Natural killer cell (primary cell): ENCODE measurements around the gene CT45A10. TPM values are rescaled to one million over a fixed set of nuclear protein-coding genes. Genes with fewer than 3 reads are reported as not detected.
"Not testable (repeated sequence)": the region's sequence is repeated elsewhere in the genome, so short reads cannot be mapped to it uniquely, and the experiment has no call there.

Experiments
- ATAC-seq, 3 donors: fragments of 150-1000 bp in 2 of 3; fragments of 200-7000 bp in 1 of 3; cut with Tn5 transposase; 1 replicate in 1 of 3; 2 replicates in 2 of 3; pipeline ENCODE4 v1.10.0; 2021; ENCODE audit warnings: mild to moderate bottlenecking in 2 of 3, moderate library complexity in 2 of 3
- DNase-seq, 2 donors: peaks; one replicate each; pipeline versions ENCODE4 v3.0.0 to v3.0.0-alpha.2; 2013 to 2021; ENCODE audit warnings: mixed read lengths in 1 of 2
- H3K27ac ChIP-seq: one replicate; pipeline ENCODE4 v1.5.1; 2013; ENCODE audit warnings: mild to moderate bottlenecking, low read length
- H3K27me3 ChIP-seq: one replicate; pipeline ENCODE4 v1.6.1; 2013; ENCODE audit warnings: low read length; ENCODE audit not compliant: control insufficient read depth, insufficient read depth
- H3K36me3 ChIP-seq: one replicate; pipeline ENCODE4 v1.6.1; 2013; ENCODE audit warnings: low read length; ENCODE audit not compliant: control insufficient read depth, insufficient read depth
- H3K4me1 ChIP-seq: one replicate; pipeline ENCODE4 v1.6.1; 2013; ENCODE audit warnings: low read length; ENCODE audit not compliant: control insufficient read depth, insufficient read depth
- H3K4me3 ChIP-seq: one replicate; pipeline ENCODE4 v1.5.1; 2013; ENCODE audit warnings: low read length
- H3K9me3 ChIP-seq: one replicate; pipeline ENCODE4 v1.6.1; 2013; ENCODE audit warnings: low read length; ENCODE audit not compliant: control insufficient read depth, insufficient read depth
- H3K27ac Mint-ChIP-seq, 2 donors: one replicate each; pipeline ENCODE4 v1.8.0; 2022; ENCODE audit warnings: mild to moderate bottlenecking in 2 of 2, mixed read lengths in 2 of 2, moderate library complexity in 1 of 2
- H3K27me3 Mint-ChIP-seq, 2 donors: one replicate each; pipeline ENCODE4 v1.8.0; 2022; ENCODE audit warnings: low read depth in 2 of 2, mixed read lengths in 2 of 2
- H3K36me3 Mint-ChIP-seq: one replicate; pipeline ENCODE4 v1.8.0; 2022; ENCODE audit warnings: mixed read lengths
- H3K4me1 Mint-ChIP-seq, 2 donors: one replicate each; pipeline ENCODE4 v1.8.0; 2022; ENCODE audit warnings: mixed read lengths in 2 of 2
- H3K4me3 Mint-ChIP-seq: one replicate; pipeline ENCODE4 v1.8.0; 2022; ENCODE audit warnings: mild to moderate bottlenecking, moderate library complexity, mixed read lengths
- H3K9me3 Mint-ChIP-seq, 2 donors: one replicate each; pipeline ENCODE4 v1.8.0; 2022; ENCODE audit warnings: mixed read lengths in 2 of 2
- WGBS: methylation state at CpG from one replicate; pipeline ENCODE4 v1.1.7; 2013; ENCODE audit warnings: missing lambda C conversion rate; ENCODE audit not compliant: insufficient coverage; 5-methylcytosine and 5-hydroxymethylcytosine counted together
- intact Hi-C: fragments of 100-400 bp; cut with micrococcal nuclease; formaldehyde crosslinking; loops from one replicate; pipeline ENCODE4 v1.14.2; 2022
- total RNA-seq, 4 donors: library from RNA; stranded (reverse); fragments of 120-200 nt in 1 of 4; gene quantifications; one replicate each; pipeline versions ENCODE4 v1.2.3 to v1.2.4, GENCODE V29; 2013 to 2022
- TF ChIP-seq, protein P1 (sequence below): fragments of 200-600 bp; IDR thresholded peaks from one replicate; pipeline ENCODE4 v1.8.0; 2022; ENCODE audit warnings: antibody characterized with exemption

CT45A10 gene
- total RNA-seq, 3 donors from 2014 or later (not counting 1 experiment from before 2014, with no cell fraction given): not detected

DNA sequence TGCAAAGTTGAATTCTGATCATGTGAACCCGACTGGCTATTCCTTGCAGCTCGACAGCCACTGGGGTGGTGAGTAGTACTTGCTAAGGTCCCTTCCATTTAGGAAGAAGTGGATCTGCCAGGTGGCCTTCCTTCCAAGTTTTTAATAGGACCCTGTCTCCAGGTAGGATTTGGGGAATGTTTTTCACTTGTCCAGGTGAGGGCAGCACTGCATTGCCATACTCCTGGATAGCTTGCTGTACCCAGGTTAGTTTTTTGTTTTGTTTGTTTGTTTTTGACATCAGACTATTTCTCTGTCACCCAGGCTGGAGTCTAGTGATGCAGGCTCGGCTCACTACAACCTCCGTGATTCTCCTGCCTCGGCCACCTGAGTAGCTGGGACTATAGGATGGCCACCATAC is 30.1 kb upstream of the CT45A10 start:
- no peaks in the 10 kb centered on the region for H3K27me3 ChIP-seq
- H3K36me3 ChIP-seq: no peaks in the 10 kb centered on the region
- H3K27ac Mint-ChIP-seq: no peak overlapping the region
- DNase-seq (no peak), ATAC-seq (no peak)
- WGBS: 91% methylated on average over 5 of the region's 5 CpGs
- no peak overlapping the region for H3K4me3 Mint-ChIP-seq
- no peak overlapping the region for H3K4me3 ChIP-seq
- H3K9me3 Mint-ChIP-seq: no peaks in the 10 kb centered on the region
- no peaks in the 10 kb centered on the region for H3K4me1 ChIP-seq
- H3K27me3 Mint-ChIP-seq: peaks cover 0 to 23% of the 10 kb centered on the region in 2 donors
- TF ChIP-seq, protein P1, sequence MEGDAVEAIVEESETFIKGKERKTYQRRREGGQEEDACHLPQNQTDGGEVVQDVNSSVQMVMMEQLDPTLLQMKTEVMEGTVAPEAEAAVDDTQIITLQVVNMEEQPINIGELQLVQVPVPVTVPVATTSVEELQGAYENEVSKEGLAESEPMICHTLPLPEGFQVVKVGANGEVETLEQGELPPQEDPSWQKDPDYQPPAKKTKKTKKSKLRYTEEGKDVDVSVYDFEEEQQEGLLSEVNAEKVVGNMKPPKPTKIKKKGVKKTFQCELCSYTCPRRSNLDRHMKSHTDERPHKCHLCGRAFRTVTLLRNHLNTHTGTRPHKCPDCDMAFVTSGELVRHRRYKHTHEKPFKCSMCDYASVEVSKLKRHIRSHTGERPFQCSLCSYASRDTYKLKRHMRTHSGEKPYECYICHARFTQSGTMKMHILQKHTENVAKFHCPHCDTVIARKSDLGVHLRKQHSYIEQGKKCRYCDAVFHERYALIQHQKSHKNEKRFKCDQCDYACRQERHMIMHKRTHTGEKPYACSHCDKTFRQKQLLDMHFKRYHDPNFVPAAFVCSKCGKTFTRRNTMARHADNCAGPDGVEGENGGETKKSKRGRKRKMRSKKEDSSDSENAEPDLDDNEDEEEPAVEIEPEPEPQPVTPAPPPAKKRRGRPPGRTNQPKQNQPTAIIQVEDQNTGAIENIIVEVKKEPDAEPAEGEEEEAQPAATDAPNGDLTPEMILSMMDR: no peak
- intact Hi-C loops: no loop called here
- no peaks in the 10 kb centered on the region for H3K4me1 Mint-ChIP-seq
- no peak overlapping the region for H3K27ac ChIP-seq
- no peaks in the 10 kb centered on the region for H3K36me3 Mint-ChIP-seq
- no peaks in the 10 kb centered on the region for H3K9me3 ChIP-seq

DNA sequence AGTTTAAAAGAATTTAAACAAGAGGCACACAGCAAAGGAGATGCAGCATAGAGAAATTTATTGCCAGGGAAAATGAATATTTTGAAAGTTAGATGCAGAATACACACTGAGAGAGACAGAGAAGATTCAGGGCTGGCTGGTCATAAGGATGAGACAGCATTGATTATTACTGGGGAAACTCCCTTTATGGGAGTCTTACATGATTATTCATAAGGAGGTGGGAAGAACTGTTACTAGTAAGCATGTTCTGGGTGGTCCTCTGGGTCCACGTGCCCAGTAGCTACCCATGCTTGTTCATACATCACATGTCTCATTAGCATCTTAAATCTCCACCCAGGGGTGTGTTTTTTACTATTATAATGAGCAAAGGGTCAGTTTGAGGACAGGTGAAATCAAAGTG is 27.3 kb upstream of the CT45A10 start:
- ATAC-seq, DNase-seq, H3K4me1 ChIP-seq, H3K9me3 ChIP-seq, H3K4me3 Mint-ChIP-seq, intact Hi-C loops, H3K36me3 ChIP-seq, H3K9me3 Mint-ChIP-seq, H3K36me3 Mint-ChIP-seq, H3K4me3 ChIP-seq, H3K27ac Mint-ChIP-seq, H3K27ac ChIP-seq, H3K4me1 Mint-ChIP-seq, H3K27me3 ChIP-seq: not testable (repeated sequence)
- peaks cover 0 to 19% of the 10 kb centered on the region in 2 donors for H3K27me3 Mint-ChIP-seq
- no CpG with 5 or more reads among the region's 1 CpG for WGBS

DNA sequence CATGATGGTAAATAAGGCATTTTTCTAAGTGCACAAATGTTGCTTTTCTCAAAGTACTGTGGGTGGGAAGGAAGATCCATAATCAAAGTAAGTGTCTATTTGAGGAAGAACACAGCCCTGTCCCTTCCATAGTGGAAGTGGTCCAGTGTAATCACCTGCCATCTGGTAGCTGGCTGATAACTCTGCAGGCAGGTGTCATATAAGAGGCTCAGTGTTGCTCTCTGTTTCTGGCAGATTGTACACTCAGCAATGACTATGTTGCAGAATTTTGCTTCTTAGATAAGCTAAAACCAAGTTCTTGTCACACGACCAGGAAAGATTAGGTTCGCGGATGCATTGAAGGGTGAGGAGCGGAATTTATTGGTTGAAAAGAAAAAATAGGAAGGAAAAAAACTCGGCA is 21.2 kb upstream of the CT45A10 start:
- Mint-ChIP-seq H3K9me3 (no peaks in the 10 kb centered on the region), H3K4me3 (no peak overlapping the region), H3K27me3 (peaks cover 0 to 11% of the 10 kb centered on the region in 2 donors), H3K27ac (no peak overlapping the region), H3K4me1 (no peaks in the 10 kb centered on the region), H3K36me3 (no peaks in the 10 kb centered on the region)
- intact Hi-C loops: no loop called here
- no CpG with 5 or more reads among the region's 5 CpGs for WGBS
- Histone ChIP-seq H3K27me3 (no peaks in the 10 kb centered on the region), H3K36me3 (no peaks in the 10 kb centered on the region), H3K4me3 (no peak overlapping the region), H3K9me3 (no peaks in the 10 kb centered on the region), H3K27ac (no peak overlapping the region), H3K4me1 (no peaks in the 10 kb centered on the region)
- DNase-seq (no peak), ATAC-seq (no peak)
- TF ChIP-seq, protein P1: no peak

DNA sequence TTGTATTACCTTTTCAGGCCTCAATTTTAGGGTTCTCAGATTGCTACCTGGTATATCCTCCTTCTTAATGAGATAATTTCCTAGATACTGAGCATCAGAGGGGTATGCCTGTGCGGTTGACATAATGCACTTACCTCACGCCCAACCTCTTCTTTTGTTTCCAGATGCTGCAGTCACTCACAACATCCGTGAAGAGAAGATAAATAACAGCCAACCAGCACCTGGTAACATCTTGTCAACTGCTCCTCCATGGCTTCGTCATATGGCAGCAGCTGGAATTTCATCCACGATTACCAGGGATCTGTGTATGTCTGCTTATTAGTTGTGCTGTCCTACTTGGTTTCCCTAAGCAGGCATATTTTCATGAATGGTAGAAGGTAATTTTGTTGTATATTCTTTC is 17.0 kb upstream of the CT45A10 start:
- Mint-ChIP-seq H3K36me3 (no peaks in the 10 kb centered on the region), H3K27ac (no peak overlapping the region)
- intact Hi-C loops: no loop called here

More for the DNA sequence above, 17.0 kb upstream of the CT45A10 start:
- Mint-ChIP-seq H3K4me1 (no peaks in the 10 kb centered on the region), H3K9me3 (no peaks in the 10 kb centered on the region), H3K27me3 (peaks cover 0 to 18% of the 10 kb centered on the region in 2 donors), H3K4me3 (no peak overlapping the region)
- DNase-seq: no peak
- H3K36me3 ChIP-seq: no peaks in the 10 kb centered on the region
- no peak overlapping the region for H3K27ac ChIP-seq
- no peaks in the 10 kb centered on the region for H3K27me3 ChIP-seq
- H3K4me1 ChIP-seq: no peaks in the 10 kb centered on the region
- WGBS: 94% methylated on average over 5 of the region's 5 CpGs
- no peaks in the 10 kb centered on the region for H3K9me3 ChIP-seq
- no peak for ATAC-seq
- no peak overlapping the region for H3K4me3 ChIP-seq
- TF ChIP-seq, protein P1: no peak
